AG04450 (cell line): Measurements from ENCODE around the gene COMMD1. TPM values are rescaled to one million over a fixed set of nuclear protein-coding genes. Genes with fewer than 3 reads are reported as not detected.
"Not testable (repeated sequence)": the region's sequence is repeated elsewhere in the genome, so short reads cannot be mapped to it uniquely, and the experiment has no call there.

Experiments
- CTCF ChIA-PET: fragments of 300-600, 350-600 bp; formaldehyde crosslinking; extraction: SDS; loops from one replicate; lab custom pipeline; 2022; ENCODE audit warnings: antibody characterized with exemption, inconsistent platforms; lab: Charles Lee
- POLR2A ChIA-PET: fragments of 350-600 bp; formaldehyde crosslinking; extraction: SDS; loops from one replicate; lab custom pipeline; 2021; ENCODE audit warnings: antibody characterized with exemption, inconsistent platforms; lab: Yijun Ruan, JAX
- DNase-seq: peaks from one replicate; pipeline ENCODE4 v3.0.0-alpha.2; 2011; ENCODE audit warnings: low read depth, low spot score
- H3K27ac ChIP-seq: one replicate; pipeline ENCODE4 v1.5.1; 2012; ENCODE audit warnings: low read depth, low read length, control low read depth
- H3K27me3 ChIP-seq: one replicate; pipeline ENCODE4 v1.6.0; 2012; ENCODE audit warnings: low read length; ENCODE audit not compliant: control insufficient read depth, insufficient read depth
- H3K4me3 ChIP-seq: 2 replicates; pipeline ENCODE4 v1.5.1; 2011; ENCODE audit warnings: mild to moderate bottlenecking, low read depth, low read length, control low read depth
- H3K9me3 ChIP-seq: 2 replicates; pipeline ENCODE4 v1.5.1; 2012; ENCODE audit warnings: low read length; ENCODE audit not compliant: control insufficient read depth, insufficient read depth
- polyA minus RNA-seq: library from RNA; depleted of rRNA, polyadenylated mRNA; stranded (reverse); fragments of >200 nt; gene quantifications from 2 replicates; pipeline ENCODE4 v1.2.3, GENCODE V29; 2011; rRNA and poly(A)+ RNA removed
- polyA plus RNA-seq: library from polyadenylated mRNA; depleted of rRNA; stranded (reverse); fragments of >200 nt; gene quantifications from 2 replicates; pipeline ENCODE4 v1.2.3, GENCODE V29; 2011; rRNA removed
- TF ChIP-seq, protein P1 (sequence below): IDR thresholded peaks from 2 replicates; pipeline ENCODE4 v1.5.1; 2011; ENCODE audit warnings: low read depth, low read length, control low read depth, inconsistent platforms

Gene COMMD1
- polyA plus RNA-seq (52.4 and 59.9 TPM in 2 replicates), polyA minus RNA-seq (21.1 and 21.4 TPM in 2 replicates)

DNA sequence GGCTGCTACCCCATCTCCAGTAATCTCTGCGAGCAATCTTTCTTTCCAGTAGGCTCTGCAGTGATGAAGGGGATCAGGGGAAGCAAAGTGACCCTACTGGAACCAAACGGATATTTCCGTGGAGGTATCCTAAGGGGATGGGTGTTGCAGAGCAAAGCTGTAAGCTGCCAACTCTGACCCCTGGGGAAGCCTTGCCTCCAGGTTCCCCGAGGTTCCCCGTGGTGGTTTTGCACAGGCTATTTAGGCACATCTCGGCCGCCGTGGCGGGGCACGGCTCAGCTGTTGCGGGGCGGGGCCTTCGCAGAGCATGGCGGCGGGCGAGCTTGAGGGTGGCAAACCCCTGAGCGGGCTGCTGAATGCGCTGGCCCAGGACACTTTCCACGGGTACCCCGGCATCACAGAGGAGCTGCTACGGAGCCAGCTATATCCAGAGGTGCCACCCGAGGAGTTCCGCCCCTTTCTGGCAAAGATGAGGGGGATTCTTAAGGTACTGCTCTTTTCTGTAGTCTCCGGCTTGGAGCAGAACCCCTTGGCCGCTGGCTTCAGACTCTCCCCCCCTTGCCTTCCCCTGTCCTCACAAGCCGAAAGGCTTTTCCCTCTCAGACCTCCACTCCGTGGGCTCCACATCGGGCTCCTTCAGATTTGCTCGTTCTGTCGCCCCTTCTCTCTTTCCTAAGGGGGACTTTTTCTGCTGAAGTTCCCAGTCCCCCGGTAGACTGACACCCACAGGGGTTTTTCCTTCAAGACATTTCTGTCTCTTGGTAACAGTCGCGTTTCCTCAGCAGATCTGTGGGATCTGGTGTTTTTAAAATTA lies at the start of gene COMMD1:
TSS of gene COMMD1 (plus strand) at position 303 of the 814 bp plus-strand sequence. CDS start at position 308, 5 bp downstream.
- Histone ChIP-seq H3K27me3 (no peaks in the 10 kb centered on the region), H3K9me3 (no peaks in the 10 kb centered on the region), H3K27ac (peak within 1 kb of the TSS; percentile 21), H3K4me3 (peak within 1 kb of the TSS; percentile 93)
- POLR2A ChIA-PET, result interaction anchor here (0.6 kb wide), 1 partner anchor 12 kb away, joined by 4 read pairs; no protein-coding TSS in a partner anchor
- CTCF ChIA-PET, result interaction anchor here (1.1 kb wide), 1 partner anchor 770 kb away, joined by 4 read pairs; no protein-coding TSS in a partner anchor
- TF ChIP-seq, protein P1, sequence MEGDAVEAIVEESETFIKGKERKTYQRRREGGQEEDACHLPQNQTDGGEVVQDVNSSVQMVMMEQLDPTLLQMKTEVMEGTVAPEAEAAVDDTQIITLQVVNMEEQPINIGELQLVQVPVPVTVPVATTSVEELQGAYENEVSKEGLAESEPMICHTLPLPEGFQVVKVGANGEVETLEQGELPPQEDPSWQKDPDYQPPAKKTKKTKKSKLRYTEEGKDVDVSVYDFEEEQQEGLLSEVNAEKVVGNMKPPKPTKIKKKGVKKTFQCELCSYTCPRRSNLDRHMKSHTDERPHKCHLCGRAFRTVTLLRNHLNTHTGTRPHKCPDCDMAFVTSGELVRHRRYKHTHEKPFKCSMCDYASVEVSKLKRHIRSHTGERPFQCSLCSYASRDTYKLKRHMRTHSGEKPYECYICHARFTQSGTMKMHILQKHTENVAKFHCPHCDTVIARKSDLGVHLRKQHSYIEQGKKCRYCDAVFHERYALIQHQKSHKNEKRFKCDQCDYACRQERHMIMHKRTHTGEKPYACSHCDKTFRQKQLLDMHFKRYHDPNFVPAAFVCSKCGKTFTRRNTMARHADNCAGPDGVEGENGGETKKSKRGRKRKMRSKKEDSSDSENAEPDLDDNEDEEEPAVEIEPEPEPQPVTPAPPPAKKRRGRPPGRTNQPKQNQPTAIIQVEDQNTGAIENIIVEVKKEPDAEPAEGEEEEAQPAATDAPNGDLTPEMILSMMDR, result no peak
- DNase-seq, result no peak

DNA sequence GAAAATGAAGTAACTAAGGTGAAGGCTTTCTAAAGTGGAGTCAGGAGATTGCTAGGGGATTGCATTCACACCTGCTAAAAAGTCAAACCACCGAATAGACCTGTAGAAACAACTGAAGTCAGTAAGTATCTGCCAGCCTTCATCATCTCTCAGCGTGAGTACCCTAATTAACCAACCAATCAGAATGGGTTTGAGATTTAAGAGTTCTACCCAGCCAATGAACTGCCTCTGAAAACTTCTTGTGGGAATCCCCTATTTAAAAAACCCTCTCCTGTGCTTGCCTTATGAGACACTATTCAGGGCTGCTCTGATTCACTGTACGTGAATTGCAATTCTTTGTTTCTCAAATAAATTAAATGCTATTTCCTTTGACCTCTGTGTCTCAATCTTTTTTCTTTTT lies 48.2 kb upstream of the COMMD1 start:
- CTCF ChIA-PET, result no interaction called here
- POLR2A ChIA-PET, result no interaction called here
- Histone ChIP-seq H3K27me3 (no peaks in the 10 kb centered on the region), H3K9me3 (no peaks in the 10 kb centered on the region), H3K4me3 (no peak overlapping the region), H3K27ac (no peak overlapping the region)
- TF ChIP-seq, protein P1, result no peak
- no peak for DNase-seq

DNA sequence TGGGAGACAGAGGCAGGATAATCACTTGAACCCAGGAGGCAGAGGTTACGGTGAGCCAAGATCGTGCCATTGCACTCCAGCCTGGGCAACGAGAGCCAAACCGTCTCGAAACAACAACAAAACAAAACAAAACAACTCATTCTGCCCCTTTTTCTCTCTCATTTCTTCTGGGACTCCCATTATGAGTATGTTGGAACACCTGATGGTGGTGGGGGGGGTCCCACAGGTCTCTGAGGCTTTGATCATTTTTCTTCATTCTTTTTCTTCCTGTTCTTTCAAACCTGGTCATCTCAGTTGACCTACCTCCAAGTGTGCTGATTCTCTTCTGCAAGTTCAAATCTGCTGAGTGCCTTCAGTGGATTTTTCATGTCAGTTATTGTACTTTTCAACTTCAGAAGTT lies 43.4 kb upstream of the COMMD1 start:
- H3K27ac ChIP-seq, result no peak overlapping the region
- TF ChIP-seq, protein P1, result no peak
- no peak for DNase-seq
- 0 out of 2 replicates have a peak, but pooled peaks cover 4% of the 10 kb centered on the region for H3K9me3 ChIP-seq
- ChIA-PET CTCF (no interaction called here), POLR2A (no interaction called here)
- no peaks in the 10 kb centered on the region for H3K27me3 ChIP-seq
- no peak overlapping the region for H3K4me3 ChIP-seq

- DNase-seq, CTCF ChIA-PET, H3K9me3 ChIP-seq, H3K27me3 ChIP-seq, H3K4me3 ChIP-seq, H3K27ac ChIP-seq: not testable (repeated sequence)
- POLR2A ChIA-PET, result interaction anchor here (0.7 kb wide), 1 partner anchor 530 kb away, joined by 4 read pairs; no protein-coding TSS in a partner anchor
Observed at GRCh38 chr2:61866482-61867089, 38.9 kb upstream of the COMMD1 start.

- H3K27ac ChIP-seq, result no peak overlapping the region
- CTCF ChIA-PET, result no interaction called here
- H3K9me3 ChIP-seq, result no peaks in the 10 kb centered on the region
- POLR2A ChIA-PET, result no interaction called here
- no peak overlapping the region for H3K4me3 ChIP-seq
- H3K27me3 ChIP-seq, result no peaks in the 10 kb centered on the region
- TF ChIP-seq, protein P1, result no peak
- DNase-seq, result no peak
Observed at GRCh38 chr2:61876400-61876799, 29.1 kb upstream of the COMMD1 start.
